D721Med (cell line): ENCODE results near the gene HBB.

Source experiments
- DNase-seq: peaks from one replicate; pipeline ENCODE4 v3.0.0; 2011; ENCODE audit warnings: low spot score; ENCODE audit not compliant: insufficient read length
- FAIRE-seq: peaks from 2 replicates; lab custom pipeline; 2011; peaks lifted over from hg19 to GRCh38; lab: Jason Lieb, UNC
- TF ChIP-seq, protein P1 (sequence below): IDR thresholded peaks from 2 replicates; pipeline ENCODE4 v1.5.1; 2012; ENCODE audit warnings: mild to moderate bottlenecking, control low read depth; ENCODE audit not compliant: insufficient read depth; ENCODE audit errors: missing control alignments

HBB gene

DNA sequence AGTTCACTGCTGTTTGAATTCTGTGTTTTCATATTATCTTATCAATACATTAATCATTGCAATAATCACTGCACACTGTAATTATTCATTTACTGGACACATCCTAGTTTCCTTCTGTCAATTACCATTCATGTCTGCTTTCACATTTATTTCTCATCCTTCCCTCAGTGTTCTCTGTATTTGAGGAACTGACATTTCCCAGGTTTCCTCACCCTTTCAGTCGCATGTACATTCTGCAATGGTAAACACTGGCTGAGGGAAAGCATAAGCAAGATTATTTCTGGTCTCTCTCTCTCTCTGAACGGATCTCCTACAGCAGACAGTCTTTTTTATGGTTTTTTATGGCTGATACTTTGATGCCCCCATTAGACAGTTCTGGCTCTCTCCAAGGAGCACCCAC, 11.6 kb upstream of the HBB start:
- no peak for FAIRE-seq
- TF ChIP-seq, protein P1, sequence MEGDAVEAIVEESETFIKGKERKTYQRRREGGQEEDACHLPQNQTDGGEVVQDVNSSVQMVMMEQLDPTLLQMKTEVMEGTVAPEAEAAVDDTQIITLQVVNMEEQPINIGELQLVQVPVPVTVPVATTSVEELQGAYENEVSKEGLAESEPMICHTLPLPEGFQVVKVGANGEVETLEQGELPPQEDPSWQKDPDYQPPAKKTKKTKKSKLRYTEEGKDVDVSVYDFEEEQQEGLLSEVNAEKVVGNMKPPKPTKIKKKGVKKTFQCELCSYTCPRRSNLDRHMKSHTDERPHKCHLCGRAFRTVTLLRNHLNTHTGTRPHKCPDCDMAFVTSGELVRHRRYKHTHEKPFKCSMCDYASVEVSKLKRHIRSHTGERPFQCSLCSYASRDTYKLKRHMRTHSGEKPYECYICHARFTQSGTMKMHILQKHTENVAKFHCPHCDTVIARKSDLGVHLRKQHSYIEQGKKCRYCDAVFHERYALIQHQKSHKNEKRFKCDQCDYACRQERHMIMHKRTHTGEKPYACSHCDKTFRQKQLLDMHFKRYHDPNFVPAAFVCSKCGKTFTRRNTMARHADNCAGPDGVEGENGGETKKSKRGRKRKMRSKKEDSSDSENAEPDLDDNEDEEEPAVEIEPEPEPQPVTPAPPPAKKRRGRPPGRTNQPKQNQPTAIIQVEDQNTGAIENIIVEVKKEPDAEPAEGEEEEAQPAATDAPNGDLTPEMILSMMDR = no peak
- DNase-seq = no peak

DNA sequence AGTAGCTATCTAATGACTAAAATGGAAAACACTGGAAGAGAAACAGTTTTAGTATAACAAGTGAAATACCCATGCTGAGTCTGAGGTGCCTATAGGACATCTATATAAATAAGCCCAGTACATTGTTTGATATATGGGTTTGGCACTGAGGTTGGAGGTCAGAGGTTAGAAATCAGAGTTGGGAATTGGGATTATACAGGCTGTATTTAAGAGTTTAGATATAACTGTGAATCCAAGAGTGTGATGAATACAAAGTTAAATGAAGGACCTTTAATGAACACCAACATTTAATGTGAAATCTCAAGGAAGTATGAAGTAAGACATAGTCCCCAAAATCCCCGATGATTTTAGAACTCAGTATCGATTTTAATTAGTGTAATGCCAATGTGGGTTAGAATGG, 10.5 kb upstream of the HBB start:
- FAIRE-seq (no peak), DNase-seq (no peak)
- TF ChIP-seq, protein P1 = no peak

DNA sequence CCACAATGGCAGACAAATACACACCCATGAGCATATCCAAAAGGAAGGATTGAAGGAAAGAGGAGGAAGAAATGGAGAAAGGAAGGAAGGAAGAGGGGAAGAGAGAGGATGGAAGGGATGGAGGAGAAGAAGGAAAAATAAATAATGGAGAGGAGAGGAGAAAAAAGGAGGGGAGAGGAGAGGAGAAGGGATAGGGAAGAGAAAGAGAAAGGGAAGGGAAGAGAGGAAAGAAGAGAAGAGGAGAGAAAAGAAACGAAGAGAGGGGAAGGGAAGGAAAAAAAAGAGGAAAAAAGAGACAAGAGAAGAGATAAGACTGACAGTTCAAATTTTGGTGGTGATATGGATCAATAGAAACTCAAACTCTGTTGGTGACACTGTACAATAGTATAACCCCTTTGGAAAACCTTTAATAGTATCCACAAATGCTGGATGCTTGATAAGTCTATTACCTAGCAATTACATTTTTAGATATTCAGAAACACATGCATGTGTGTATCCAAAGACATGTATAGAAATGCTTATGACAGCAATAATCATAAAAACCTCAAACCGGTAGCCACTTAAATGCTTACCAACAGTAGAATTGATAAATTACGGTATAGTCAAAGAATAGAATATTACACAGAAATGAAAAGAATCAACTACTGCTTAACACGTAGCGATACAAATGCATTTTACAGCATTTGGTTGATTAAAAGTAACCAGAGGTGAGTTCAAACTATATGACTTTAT, 8.7 kb upstream of the HBB start:
- TF ChIP-seq, protein P1 = no peak
- no peak for DNase-seq
- no peak for FAIRE-seq

DNA sequence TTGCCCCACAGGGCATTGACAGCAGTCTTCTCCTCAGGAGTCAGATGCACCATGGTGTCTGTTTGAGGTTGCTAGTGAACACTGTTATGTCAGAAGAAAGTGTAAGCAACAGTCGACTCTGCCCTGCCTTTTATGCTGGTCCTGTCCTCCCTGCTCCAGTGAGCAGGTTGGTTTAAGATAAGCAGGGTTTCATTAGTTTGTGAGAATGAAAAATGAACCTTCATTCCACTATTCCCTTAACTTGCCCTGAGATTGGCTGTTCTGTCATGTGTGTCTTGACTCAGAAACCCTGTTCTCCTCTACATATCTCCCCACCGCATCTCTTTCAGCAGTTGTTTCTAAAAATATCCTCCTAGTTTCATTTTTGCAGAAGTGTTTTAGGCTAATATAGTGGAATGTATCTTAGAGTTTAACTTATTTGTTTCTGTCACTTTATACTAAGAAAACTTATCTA, 7.5 kb upstream of the HBB start, which contains the start of gene HBD:
TSS of gene HBD (minus strand) at position 103 of the 454 bp plus-strand sequence. CDS start at position 53, 50 bp downstream.
- TF ChIP-seq, protein P1 = no peak
- FAIRE-seq = no peak
- DNase-seq = no peak

DNA sequence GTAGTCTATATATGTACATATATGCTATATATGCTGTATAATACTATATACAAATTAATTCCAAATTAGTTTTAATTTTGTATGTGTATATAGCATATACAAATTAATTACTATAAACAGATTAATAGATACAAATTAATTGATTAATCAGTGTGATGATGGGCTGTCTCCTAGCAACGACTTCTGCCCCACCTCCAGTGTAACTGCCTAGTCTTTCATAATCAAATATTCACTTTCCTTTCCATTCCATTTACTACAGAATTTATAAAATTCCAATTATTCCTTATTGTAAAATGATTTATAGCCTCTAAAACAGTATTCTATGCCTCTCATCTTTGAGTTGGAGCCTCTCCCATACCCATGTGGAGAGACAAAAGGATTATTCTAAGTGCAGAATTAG, 6.4 kb upstream of the HBB start:
- FAIRE-seq = no peak
- DNase-seq = no peak
- TF ChIP-seq, protein P1 = no peak

DNA sequence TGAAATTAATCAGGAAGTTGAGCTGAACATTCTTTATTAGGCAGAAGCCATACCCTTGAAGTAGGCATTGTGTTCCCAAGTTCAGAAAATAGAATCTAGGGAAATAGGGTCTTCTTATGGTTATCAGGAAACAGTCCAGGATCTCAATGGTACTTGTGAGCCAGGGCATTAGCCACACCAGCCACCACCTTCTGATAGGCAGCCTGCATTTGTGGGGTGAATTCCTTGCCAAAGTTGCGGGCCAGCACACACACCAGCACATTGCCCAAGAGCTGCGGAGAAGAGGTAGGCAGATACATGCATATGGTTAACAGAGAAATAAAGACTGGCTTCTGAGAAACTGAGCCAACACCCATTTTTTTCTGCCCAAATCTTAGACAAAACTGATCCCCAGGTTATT, 6.0 kb upstream of the HBB start:
- FAIRE-seq (no peak), DNase-seq (no peak)
- TF ChIP-seq, protein P1 = no peak

DNA sequence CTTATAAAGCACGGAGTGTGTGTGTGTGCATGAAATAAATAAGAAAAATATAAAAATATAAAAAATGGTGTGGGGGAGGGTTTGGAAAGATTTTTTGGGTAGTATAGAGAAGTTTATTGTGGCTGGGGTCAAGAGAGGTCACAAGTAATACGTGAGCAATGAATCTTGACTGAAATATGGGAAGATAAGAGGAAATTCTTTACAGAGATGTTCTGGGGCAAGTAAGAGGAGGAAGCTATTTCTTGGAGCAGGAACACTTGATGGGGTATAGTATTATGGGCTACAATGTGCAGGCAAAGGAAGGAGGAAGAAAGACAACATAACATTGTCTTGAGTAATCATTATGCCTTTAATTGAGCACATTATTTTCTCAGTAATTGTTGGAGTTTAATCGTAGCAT, 5.3 kb upstream of the HBB start:
- no peak for DNase-seq
- TF ChIP-seq, protein P1 = no peak
- no peak for FAIRE-seq
